Transverse colon (tissue), 4 donors: Measurements from ENCODE around the gene MYRIP. TPM values are rescaled to one million over a fixed set of nuclear protein-coding genes. Genes with fewer than 3 reads are reported as not detected.

Experiments
- DNase-seq: peaks from one replicate; pipeline ENCODE4 v3.0.0-alpha.2; 2019
- H3K27ac ChIP-seq, 4 donors: fragments of 200-600 bp; sonication (generic); 2 replicates each; pipeline ENCODE4 v1.5.1; 2016 to 2018; ENCODE audit warnings: inconsistent platforms in 4 of 4
- H3K27me3 ChIP-seq: fragments of 200-600 bp; sonication (generic); 2 replicates; pipeline ENCODE4 v1.5.1; 2017; ENCODE audit warnings: inconsistent platforms
- H3K36me3 ChIP-seq, 4 donors: fragments of 200-600 bp; sonication (generic); 2 replicates each; pipeline ENCODE4 v1.5.1; 2017 to 2019; ENCODE audit warnings: inconsistent platforms in 4 of 4
- H3K4me1 ChIP-seq, 4 donors: fragments of 200-600 bp; sonication (generic); 2 replicates each; pipeline ENCODE4 v1.5.1; 2017 to 2020; ENCODE audit warnings: inconsistent platforms in 4 of 4
- H3K4me3 ChIP-seq, 4 donors: fragments of 200-600 bp; sonication (generic); 1 replicate in 1 of 4; 2 replicates in 3 of 4; pipeline versions ENCODE4 v1.5.1 to v1.6.1; 2017 to 2019; ENCODE audit warnings: inconsistent platforms in 4 of 4
- H3K9me3 ChIP-seq, 2 donors: fragments of 200-600 bp; sonication (generic); 2 replicates each; pipeline ENCODE4 v1.5.1; 2017 to 2019; ENCODE audit warnings: inconsistent platforms in 2 of 2
- CTCF ChIP-seq, 5 experiments: fragments of 200-600 bp in 3 of 5; fragments of 450-650 bp in 2 of 5; sonication (generic) in 3 of 5; IDR thresholded peaks; 1 replicate in 2 of 5; 2 replicates in 3 of 5; pipeline ENCODE4 v1.5.1; 2016 to 2017; ENCODE audit warnings: antibody characterized with exemption in 5 of 5, inconsistent platforms in 3 of 5, mild to moderate bottlenecking in 2 of 5, moderate library complexity in 1 of 5
- EP300 ChIP-seq: sonication (generic); formaldehyde crosslinking; IDR thresholded peaks from one replicate; pipeline ENCODE4 v1.6.1; 2017; ENCODE audit warnings: antibody characterized with exemption, low read depth
- POLR2A ChIP-seq: fragments of 450-650 bp; IDR thresholded peaks from one replicate; pipeline ENCODE4 v1.6.1; 2016; ENCODE audit warnings: antibody characterized with exemption, mild to moderate bottlenecking, moderate library complexity
- POLR2AphosphoS5 ChIP-seq, 3 donors: sonication (generic); formaldehyde crosslinking; IDR thresholded peaks; one replicate each; pipeline ENCODE4 v1.6.1; 2016; ENCODE audit warnings: antibody characterized with exemption in 3 of 3
- WGBS, 2 donors: methylation state at CpG; one replicate each; pipeline ENCODE4 v1.1.5; 2018; ENCODE audit warnings: low coverage in 1 of 2; 5-methylcytosine and 5-hydroxymethylcytosine counted together
- in situ Hi-C, 4 donors: fragments of 200-750 bp; cut with MboI; loops; one replicate each; pipeline versions ENCODE4 v1.15.0 to v1.15.1; 2017; ENCODE audit warnings: low sequenced_read_pairs in 3 of 4, low pct_ligation_motif_present in 1 of 4, low pct_unique_long_range_greater_than_20kb in 1 of 4
- intact Hi-C: fragments of 100-400 bp; cut with DNase I; formaldehyde crosslinking; loops from one replicate; pipeline ENCODE4 v1.15.1; 2023; ENCODE audit warnings: low total_unique reads
- total RNA-seq, 4 donors: library from RNA; depleted of rRNA; stranded (reverse); fragments of >200 nt; gene quantifications; one replicate each; pipeline ENCODE4 v1.1.0, GENCODE V29; 2016

MYRIP gene
- total RNA-seq, 4 donors from 2014 or later: 2.6 to 19.7 (median 5.4) TPM

GRCh38 chr3:40012381-40012780, 203.0 kb downstream of the MYRIP start:
- no peak overlapping the region for H3K27ac ChIP-seq
- no peaks in the 10 kb centered on the region for H3K4me1 ChIP-seq
- H3K4me3 ChIP-seq: no peak overlapping the region
- H3K27me3 ChIP-seq: no peaks in the 10 kb centered on the region
- in situ Hi-C loops: no loop called here
- intact Hi-C loops: no loop called here
- no peak for DNase-seq
- H3K9me3 ChIP-seq: no peaks in the 10 kb centered on the region
- H3K36me3 ChIP-seq: no peaks in the 10 kb centered on the region
- TF ChIP-seq POLR2AphosphoS5 (IDR thresholded peaks at IDR 0.05) (no peak), POLR2A (no peak), CTCF (IDR thresholded peaks at IDR 0.05) (no peak), EP300 (no peak)
- 76 to 89% methylated on average over 3 of the region's 3 CpGs for WGBS, 2 donors

GRCh38 chr3:40016391-40016790, 207.0 kb downstream of the MYRIP start:
- Histone ChIP-seq H3K27me3 (no peaks in the 10 kb centered on the region), H3K4me1 (no peaks in the 10 kb centered on the region), H3K9me3 (no peaks in the 10 kb centered on the region), H3K27ac (no peak overlapping the region), H3K4me3 (no peak overlapping the region), H3K36me3 (no peaks in the 10 kb centered on the region)
- in situ Hi-C loops (no loop called here), intact Hi-C loops (no loop called here)
- TF ChIP-seq EP300: no peak
- TF ChIP-seq POLR2AphosphoS5 (IDR thresholded peaks at IDR 0.05): no peak
- no peak for TF ChIP-seq POLR2A
- TF ChIP-seq CTCF (IDR thresholded peaks at IDR 0.05): no peak
- DNase-seq: no peak
- WGBS, 2 donors: 83 to 100% methylated on average over 1 to 3 of the region's 3 CpGs

GRCh38 chr3:40018369-40018768, 209.0 kb downstream of the MYRIP start:
- Histone ChIP-seq H3K27me3 (no peaks in the 10 kb centered on the region), H3K9me3 (no peaks in the 10 kb centered on the region), H3K4me1 (no peaks in the 10 kb centered on the region), H3K4me3 (no peak overlapping the region), H3K36me3 (no peaks in the 10 kb centered on the region), H3K27ac (no peak overlapping the region)
- no peak for DNase-seq
- TF ChIP-seq POLR2AphosphoS5 (IDR thresholded peaks at IDR 0.05): no peak
- in situ Hi-C loops (no loop called here), intact Hi-C loops (no loop called here)
- 80 to 100% methylated on average over 1 to 2 of the region's 2 CpGs for WGBS, 2 donors

- in situ Hi-C loops: no loop called here
- H3K36me3 ChIP-seq: no peaks in the 10 kb centered on the region
- DNase-seq: peak; percentile 44
- no peaks in the 10 kb centered on the region for H3K27me3 ChIP-seq
- intact Hi-C loops: no loop called here
- no peak for TF ChIP-seq CTCF (IDR thresholded peaks at IDR 0.05)
- TF ChIP-seq POLR2A: no peak
- no peak for TF ChIP-seq EP300
- TF ChIP-seq POLR2AphosphoS5 (IDR thresholded peaks at IDR 0.05): no peak
- H3K4me3 ChIP-seq: no peak overlapping the region
- no peaks in the 10 kb centered on the region for H3K4me1 ChIP-seq
- no peak overlapping the region for H3K27ac ChIP-seq
- 18 to 47% methylated on average over 1 to 3 of the region's 3 CpGs for WGBS, 2 donors
- H3K9me3 ChIP-seq: no peaks in the 10 kb centered on the region
Observed at GRCh38 chr3:40019376-40019775, 210.0 kb downstream of the MYRIP start.

- intact Hi-C loops: no loop called here
- Histone ChIP-seq H3K4me1 (no peaks in the 10 kb centered on the region), H3K36me3 (no peaks in the 10 kb centered on the region), H3K4me3 (no peak overlapping the region), H3K9me3 (peaks cover 0 to 5% of the 10 kb centered on the region in 2 donors), H3K27me3 (no peaks in the 10 kb centered on the region), H3K27ac (no peak overlapping the region)
- WGBS, 2 donors: 67 to 70% methylated on average over 2 of the region's 2 CpGs
- DNase-seq: no peak
- in situ Hi-C loops: no loop called here
- TF ChIP-seq CTCF (IDR thresholded peaks at IDR 0.05): no peak
- no peak for TF ChIP-seq POLR2AphosphoS5 (IDR thresholded peaks at IDR 0.05)
- no peak for TF ChIP-seq EP300
- TF ChIP-seq POLR2A: no peak
Observed at GRCh38 chr3:40020689-40021088, 211.3 kb downstream of the MYRIP start.
